Naive thymus-derived CD4-positive, alpha-beta T cell (primary cell): Measurements from ENCODE around the gene WFDC1. TPM values are rescaled to one million over a fixed set of nuclear protein-coding genes. Genes with fewer than 3 reads are reported as not detected.
A peak's percentile ranks its signal among the peaks of the same experiment; 100 is the strongest.

ENCODE experiments used
- ATAC-seq: fragments of 150-1000 bp; cut with Tn5 transposase; 2 replicates; pipeline ENCODE4 v1.10.0; 2021; ENCODE audit warnings: mild to moderate bottlenecking, moderate library complexity
- CTCF ChIA-PET: fragments of 350-600 bp; sonication (Branson Sonifier 250); formaldehyde crosslinking; loops from one replicate; lab custom pipeline; 2021; ENCODE audit warnings: antibody characterized with exemption; lab: Charles Lee
- POLR2A ChIA-PET: fragments of 350-600 bp; sonication (Branson Sonifier 250); formaldehyde crosslinking; loops from one replicate; lab custom pipeline; 2021; ENCODE audit warnings: antibody characterized with exemption, inconsistent platforms; lab: Charles Lee
- DNase-seq, 9 donors: peaks; one replicate each; pipeline versions ENCODE4 v3.0.0 to v3.0.0-alpha.2; 2020 to 2022; ENCODE audit warnings: mixed read lengths in 1 of 9
- H3K27ac ChIP-seq: one replicate; pipeline ENCODE4 v1.7.0; 2013; ENCODE audit warnings: mild to moderate bottlenecking, low read depth, low read length, moderate library complexity
- H3K27me3 ChIP-seq, 2 donors: one replicate each; pipeline ENCODE4 v1.7.0; 2013; ENCODE audit warnings: low read length in 2 of 2, mild to moderate bottlenecking in 2 of 2, moderate library complexity in 2 of 2; ENCODE audit not compliant: control insufficient read depth in 2 of 2, insufficient read depth in 2 of 2
- H3K36me3 ChIP-seq, 3 experiments: 1 replicate in 2 of 3; 2 replicates in 1 of 3; pipeline ENCODE4 v1.7.0; 2013; ENCODE audit warnings: low read length in 3 of 3, mild to moderate bottlenecking in 3 of 3, moderate library complexity in 1 of 3; ENCODE audit not compliant: insufficient read depth in 3 of 3, control insufficient read depth in 2 of 3
- H3K4me1 ChIP-seq, 2 donors: one replicate each; pipeline ENCODE4 v1.7.0; 2013; ENCODE audit warnings: low read length in 2 of 2, mild to moderate bottlenecking in 2 of 2, moderate library complexity in 1 of 2; ENCODE audit not compliant: control insufficient read depth in 2 of 2, insufficient read depth in 2 of 2
- H3K4me3 ChIP-seq: 2 replicates; pipeline ENCODE4 v1.7.0; 2013; ENCODE audit warnings: mild to moderate bottlenecking, low read length
- H3K9me3 ChIP-seq, 3 experiments: 1 replicate in 2 of 3; 2 replicates in 1 of 3; pipeline ENCODE4 v1.7.0; 2013; ENCODE audit warnings: low read length in 3 of 3; ENCODE audit not compliant: control insufficient read depth in 2 of 3
- H3K27ac Mint-ChIP-seq, 9 donors: one replicate each; pipeline ENCODE4 v1.8.0; 2020 to 2022; ENCODE audit warnings: mixed read lengths in 9 of 9, mild to moderate bottlenecking in 8 of 9, moderate library complexity in 5 of 9, inconsistent platforms in 2 of 9
- H3K27me3 Mint-ChIP-seq, 5 donors: one replicate each; pipeline ENCODE4 v1.8.0; 2021 to 2022; ENCODE audit warnings: mixed read lengths in 5 of 5, mild to moderate bottlenecking in 1 of 5
- H3K36me3 Mint-ChIP-seq, 5 donors: one replicate each; pipeline ENCODE4 v1.8.0; 2020 to 2022; ENCODE audit warnings: mixed read lengths in 5 of 5, mild to moderate bottlenecking in 3 of 5, inconsistent platforms in 1 of 5
- H3K4me1 Mint-ChIP-seq, 7 donors: one replicate each; pipeline ENCODE4 v1.8.0; 2020 to 2022; ENCODE audit warnings: mixed read lengths in 7 of 7, mild to moderate bottlenecking in 3 of 7, inconsistent platforms in 1 of 7
- H3K4me3 Mint-ChIP-seq, 10 donors: one replicate each; pipeline ENCODE4 v1.8.0; 2020 to 2022; ENCODE audit warnings: mild to moderate bottlenecking in 10 of 10, mixed read lengths in 10 of 10, moderate library complexity in 6 of 10, inconsistent platforms in 2 of 10
- H3K9me3 Mint-ChIP-seq, 11 donors: one replicate each; pipeline ENCODE4 v1.8.0; 2020 to 2022; ENCODE audit warnings: mixed read lengths in 11 of 11, mild to moderate bottlenecking in 4 of 11, inconsistent platforms in 1 of 11, moderate library complexity in 1 of 11
- intact Hi-C, 2 donors: fragments of 100-400 bp; cut with micrococcal nuclease; formaldehyde crosslinking; loops; one replicate each; pipeline ENCODE4 v1.15.1; 2023
- polyA plus RNA-seq, 2 donors: library from polyadenylated mRNA; unstranded; fragments of 300-500 nt; fragmentation: Illumina TruSeq; gene quantifications; one replicate each; pipeline ENCODE4 v1.2.3, GENCODE V29; 2021
- total RNA-seq, 6 experiments: library from RNA in 5 of 6; stranded (reverse) in 5 of 6; gene quantifications; 1 replicate in 5 of 6; 2 replicates in 1 of 6; pipeline ENCODE4 v1.2.3 and lab custom pipeline; 2021 to 2026

Gene WFDC1
- total and polyA plus RNA-seq, 7 experiments from 2014 or later = not detected

GRCh38 chr16:84303516-84303915 lies 8.8 kb downstream of the WFDC1 start:
- no peaks in the 10 kb centered on the region for H3K36me3 ChIP-seq
- no peak for ATAC-seq
- intact Hi-C loops = no loop called here
- H3K27ac ChIP-seq = no peak overlapping the region
- ChIA-PET POLR2A (no interaction called here), CTCF (no interaction called here)
- Mint-ChIP-seq H3K4me1 (peaks cover 0 to 3% (median 0%) of the 10 kb centered on the region in 7 donors), H3K27ac (no peak overlapping the region), H3K4me3 (no peak overlapping the region), H3K27me3 (peaks cover 0 to 21% (median 8%) of the 10 kb centered on the region in 5 donors), H3K36me3 (no peaks in the 10 kb centered on the region), H3K9me3 (no peaks in the 10 kb centered on the region)
- H3K9me3 ChIP-seq = no peaks in the 10 kb centered on the region
- H3K27me3 ChIP-seq = no peaks in the 10 kb centered on the region
- DNase-seq = no peak
- H3K4me1 ChIP-seq = no peaks in the 10 kb centered on the region
- H3K4me3 ChIP-seq = no peak overlapping the region

GRCh38 chr16:84306564-84306963 lies 11.9 kb downstream of the WFDC1 start:
- Histone ChIP-seq H3K4me3 (no peak overlapping the region), H3K36me3 (no peaks in the 10 kb centered on the region), H3K27ac (no peak overlapping the region), H3K27me3 (no peaks in the 10 kb centered on the region), H3K9me3 (no peaks in the 10 kb centered on the region), H3K4me1 (no peaks in the 10 kb centered on the region)
- H3K27me3 Mint-ChIP-seq = peaks cover 3 to 28% (median 21%) of the 10 kb centered on the region in 5 donors
- ChIA-PET POLR2A (no interaction called here), CTCF (no interaction called here)
- DNase-seq (no peak), ATAC-seq (no peak)
- no peaks in the 10 kb centered on the region for H3K9me3 Mint-ChIP-seq
- intact Hi-C loops = no loop called here
- no peaks in the 10 kb centered on the region for H3K36me3 Mint-ChIP-seq
- no peak overlapping the region for H3K4me3 Mint-ChIP-seq
- H3K27ac Mint-ChIP-seq = peak overlapping the region in 1 of 9 donors; percentile 44
- H3K4me1 Mint-ChIP-seq = peaks cover 0 to 2% (median 0%) of the 10 kb centered on the region in 7 donors

GRCh38 chr16:84307209-84307954 lies 12.7 kb downstream of the WFDC1 start:
- Histone ChIP-seq H3K9me3 (no peaks in the 10 kb centered on the region), H3K27me3 (no peaks in the 10 kb centered on the region), H3K36me3 (no peaks in the 10 kb centered on the region), H3K4me3 (no peak overlapping the region), H3K4me1 (no peaks in the 10 kb centered on the region), H3K27ac (no peak overlapping the region)
- H3K27ac Mint-ChIP-seq = no peak overlapping the region
- ATAC-seq (no peak), DNase-seq (no peak)
- peaks cover 0 to 2% (median 0%) of the 10 kb centered on the region in 5 donors for H3K36me3 Mint-ChIP-seq
- POLR2A ChIA-PET = no interaction called here
- H3K4me1 Mint-ChIP-seq = peaks cover 0 to 2% (median 0%) of the 10 kb centered on the region in 7 donors
- H3K9me3 Mint-ChIP-seq = no peaks in the 10 kb centered on the region
- CTCF ChIA-PET = no interaction called here
- peaks cover 9 to 30% (median 26%) of the 10 kb centered on the region in 5 donors for H3K27me3 Mint-ChIP-seq
- intact Hi-C loops = no loop called here
- no peak overlapping the region for H3K4me3 Mint-ChIP-seq

- ATAC-seq (peak; percentile 38), DNase-seq (no peak)
- intact Hi-C loops = no loop called here
- CTCF ChIA-PET = interaction anchor here (0.7 kb wide), 1 partner anchor 31 kb away, joined by 3 read pairs; no protein-coding TSS in a partner anchor
- no peak overlapping the region for H3K4me3 ChIP-seq
- no peaks in the 10 kb centered on the region for H3K9me3 ChIP-seq
- peaks cover 12 to 30% (median 29%) of the 10 kb centered on the region in 5 donors for H3K27me3 Mint-ChIP-seq
- POLR2A ChIA-PET = no interaction called here
- H3K27ac ChIP-seq = no peak overlapping the region
- no peak overlapping the region for H3K27ac Mint-ChIP-seq
- H3K4me1 ChIP-seq = no peaks in the 10 kb centered on the region
- H3K27me3 ChIP-seq = no peaks in the 10 kb centered on the region
- peaks cover 0 to 2% (median 0%) of the 10 kb centered on the region in 11 donors for H3K9me3 Mint-ChIP-seq
- H3K36me3 Mint-ChIP-seq = peaks cover 0 to 3% (median 0%) of the 10 kb centered on the region in 5 donors
- peaks cover 0 to 5% (median 0%) of the 10 kb centered on the region in 7 donors for H3K4me1 Mint-ChIP-seq
- H3K4me3 Mint-ChIP-seq = no peak overlapping the region
- no peaks in the 10 kb centered on the region for H3K36me3 ChIP-seq
Observed at GRCh38 chr16:84308120-84308519, 13.4 kb downstream of the WFDC1 start.

GRCh38 chr16:84310642-84311041 lies 16.0 kb downstream of the WFDC1 start:
- no peak overlapping the region for H3K4me3 Mint-ChIP-seq
- H3K4me1 Mint-ChIP-seq = peaks cover 0 to 5% (median 0%) of the 10 kb centered on the region in 7 donors
- H3K36me3 Mint-ChIP-seq = peaks cover 0 to 3% (median 0%) of the 10 kb centered on the region in 5 donors
- H3K9me3 Mint-ChIP-seq = peaks cover 0 to 2% (median 0%) of the 10 kb centered on the region in 11 donors
- H3K27ac Mint-ChIP-seq = no peak overlapping the region
- H3K27me3 Mint-ChIP-seq = peaks cover 17 to 46% (median 39%) of the 10 kb centered on the region in 5 donors
- Histone ChIP-seq H3K27me3 (no peaks in the 10 kb centered on the region), H3K36me3 (no peaks in the 10 kb centered on the region), H3K27ac (no peak overlapping the region), H3K9me3 (no peaks in the 10 kb centered on the region), H3K4me3 (no peak overlapping the region), H3K4me1 (no peaks in the 10 kb centered on the region)
- DNase-seq (no peak), ATAC-seq (no peak)
- ChIA-PET CTCF (no interaction called here), POLR2A (no interaction called here)
- intact Hi-C loops = no loop called here

GRCh38 chr16:84312783-84313382 lies 18.2 kb downstream of the WFDC1 start:
- Histone ChIP-seq H3K9me3 (peaks cover 0 to 4% (median 0%) of the 10 kb centered on the region in 3 experiments), H3K36me3 (no peaks in the 10 kb centered on the region), H3K27me3 (no peaks in the 10 kb centered on the region), H3K27ac (no peak overlapping the region), H3K4me1 (no peaks in the 10 kb centered on the region), H3K4me3 (no peak overlapping the region)
- Mint-ChIP-seq H3K27ac (no peak overlapping the region), H3K4me3 (no peak overlapping the region), H3K36me3 (peaks cover 0 to 3% (median 0%) of the 10 kb centered on the region in 5 donors), H3K9me3 (peaks cover 0 to 8% (median 3%) of the 10 kb centered on the region in 11 donors), H3K4me1 (peaks cover 0 to 5% (median 0%) of the 10 kb centered on the region in 7 donors), H3K27me3 (peaks cover 17 to 48% (median 40%) of the 10 kb centered on the region in 5 donors)
- POLR2A ChIA-PET = no interaction called here
- DNase-seq = no peak
- no peak for ATAC-seq
- CTCF ChIA-PET = no interaction called here
- intact Hi-C loops = no loop called here
